H1 (cell line): ENCODE data around the gene LPXN. TPM values are rescaled to one million over a fixed set of nuclear protein-coding genes. Genes with fewer than 3 reads are reported as not detected.

ENCODE experiments used
- CTCF ChIA-PET: fragments of 300-600 bp; sonication (Branson Sonifier 250); formaldehyde crosslinking; loops from one replicate; lab custom pipeline; 2021; ENCODE audit not compliant: partially characterized antibody; lab: Charles Lee
- POLR2A ChIA-PET: fragments of 300-600 bp; sonication (Branson Sonifier 250); formaldehyde crosslinking; loops from one replicate; lab custom pipeline; 2021; ENCODE audit warnings: inconsistent platforms; ENCODE audit not compliant: partially characterized antibody; lab: Charles Lee
- DNase-seq, 2 experiments: peaks; one replicate each; pipeline versions ENCODE4 v3.0.0 to v3.0.0-alpha.2; 2010 to 2022; ENCODE audit warnings: low spot score in 2 of 2, low read depth in 1 of 2, mixed read lengths in 1 of 2
- FAIRE-seq: peaks from 2 replicates; lab custom pipeline; 2011; peaks lifted over from hg19 to GRCh38; lab: Jason Lieb, UNC
- H2AFZ ChIP-seq: 2 replicates; pipeline ENCODE4 v1.8.1; 2012; ENCODE audit warnings: low read length, inconsistent platforms
- H2AK5ac ChIP-seq: 2 replicates; pipeline ENCODE4 v1.6.1; 2013; ENCODE audit warnings: low read depth, low read length
- H2BK120ac ChIP-seq: replicated peaks from 2 replicates; pipeline ENCODE3; 2013; ENCODE audit warnings: low read depth, low read length, inconsistent platforms
- H2BK12ac ChIP-seq: 2 replicates; pipeline ENCODE4 v1.6.1; 2013; ENCODE audit warnings: low read depth, low read length
- H2BK15ac ChIP-seq: 2 replicates; pipeline ENCODE4 v1.6.1; 2013; ENCODE audit warnings: low read length
- H2BK20ac ChIP-seq: 2 replicates; pipeline ENCODE4 v1.6.1; 2013; ENCODE audit warnings: low read length
- H2BK5ac ChIP-seq: 2 replicates; pipeline ENCODE4 v1.6.1; 2013; ENCODE audit warnings: low read depth, low read length
- H3K14ac ChIP-seq: 2 replicates; pipeline ENCODE4 v1.6.1; 2013; ENCODE audit warnings: inconsistent platforms; ENCODE audit not compliant: insufficient read length
- H3K18ac ChIP-seq: 2 replicates; pipeline ENCODE4 v1.6.1; 2013; ENCODE audit warnings: low read length; ENCODE audit errors: extremely low read depth
- H3K23ac ChIP-seq: 2 replicates; pipeline ENCODE4 v1.6.1; 2013; ENCODE audit warnings: inconsistent platforms; ENCODE audit not compliant: insufficient read length
- H3K23me2 ChIP-seq: 2 replicates; pipeline ENCODE4 v1.6.1; 2013; ENCODE audit warnings: low read depth, low read length
- H3K27ac ChIP-seq: 2 replicates; pipeline ENCODE4 v1.6.1; 2011; ENCODE audit warnings: low read depth, low read length, inconsistent platforms
- H3K27me3 ChIP-seq, 4 experiments: replicated peaks in 1 of 4; 1 replicate in 1 of 4; 2 replicates in 3 of 4; pipeline versions ENCODE4 v1.6.1 to v1.8.1; 2011 to 2013; ENCODE audit warnings: low read length in 3 of 4, mild to moderate bottlenecking in 3 of 4, inconsistent platforms in 2 of 4, mixed read lengths in 2 of 4, moderate library complexity in 1 of 4; ENCODE audit not compliant: control insufficient read depth in 3 of 4, insufficient read depth in 3 of 4; ENCODE audit errors: extremely low read depth in 1 of 4
- H3K36me3 ChIP-seq, 4 experiments: 2 replicates each; pipeline versions ENCODE4 v1.6.1 to v1.8.1; 2011 to 2013; ENCODE audit warnings: mild to moderate bottlenecking in 4 of 4, low read length in 3 of 4, moderate library complexity in 2 of 4, control low read depth in 1 of 4, inconsistent platforms in 1 of 4; ENCODE audit not compliant: insufficient read depth in 4 of 4, control insufficient read depth in 2 of 4
- H3K4ac ChIP-seq: replicated peaks from 2 replicates; pipeline ENCODE3; 2013; ENCODE audit warnings: low read length, low read depth, mixed read lengths, inconsistent platforms; ENCODE audit not compliant: insufficient read length
- H3K4me1 ChIP-seq, 4 experiments: replicated peaks in 1 of 4; 1 replicate in 1 of 4; 2 replicates in 3 of 4; pipeline versions ENCODE4 v1.6.1 to v1.8.1; 2011 to 2013; ENCODE audit warnings: low read length in 3 of 4, inconsistent platforms in 2 of 4, mixed read lengths in 1 of 4; ENCODE audit not compliant: insufficient read depth in 4 of 4, control insufficient read depth in 3 of 4
- H3K4me2 ChIP-seq, 2 experiments: 2 replicates each; pipeline versions ENCODE4 v1.6.1 to v1.8.1; 2011 to 2013; ENCODE audit warnings: low read depth in 2 of 2, low read length in 2 of 2, control low read depth in 1 of 2, inconsistent platforms in 1 of 2, mild to moderate bottlenecking in 1 of 2; ENCODE audit not compliant: insufficient read depth in 1 of 2
- H3K4me3 ChIP-seq, 4 experiments: fragments of 200-600, 300-600 bp in 1 of 4; sonication (generic), shearing (Covaris generic), sonication (Bioruptor Twin) in 1 of 4; 2 replicates each; pipeline versions ENCODE4 v1.5.1 to v1.8.1; 2011 to 2016; ENCODE audit warnings: low read length in 4 of 4, low read depth in 3 of 4, control low read depth in 2 of 4, inconsistent platforms in 2 of 4, mild to moderate bottlenecking in 2 of 4, mixed read lengths in 1 of 4, moderate library complexity in 1 of 4; ENCODE audit not compliant: insufficient read depth in 2 of 4; ENCODE audit errors: extremely low read depth in 1 of 4
- H3K56ac ChIP-seq: replicated peaks from 2 replicates; pipeline ENCODE3; 2013; ENCODE audit warnings: low read depth, mild to moderate bottlenecking, mixed read lengths, low read length, inconsistent platforms; ENCODE audit not compliant: insufficient read length
- H3K79me1 ChIP-seq: 2 replicates; pipeline ENCODE4 v1.6.1; 2013; ENCODE audit warnings: low read depth, low read length, control low read depth
- H3K79me2 ChIP-seq, 2 experiments: 2 replicates each; pipeline versions ENCODE4 v1.6.1 to v1.8.1; 2012 to 2013; ENCODE audit warnings: low read length in 2 of 2, mild to moderate bottlenecking in 2 of 2, inconsistent platforms in 1 of 2; ENCODE audit not compliant: insufficient read depth in 2 of 2, control insufficient read depth in 1 of 2
- H3K9ac ChIP-seq, 4 experiments: replicated peaks in 1 of 4; 1 replicate in 1 of 4; 2 replicates in 3 of 4; pipeline versions ENCODE4 v1.6.1 to v1.8.1; 2011 to 2013; ENCODE audit warnings: low read depth in 3 of 4, low read length in 3 of 4, control low read depth in 2 of 4, mild to moderate bottlenecking in 2 of 4, moderate library complexity in 2 of 4, inconsistent platforms in 1 of 4; ENCODE audit errors: extremely low read depth in 1 of 4
- H3K9me3 ChIP-seq, 2 experiments: 2 replicates each; pipeline versions ENCODE4 v1.6.1 to v1.8.1; 2012 to 2013; ENCODE audit warnings: mild to moderate bottlenecking in 2 of 2, moderate library complexity in 2 of 2, control low read depth in 1 of 2, inconsistent platforms in 1 of 2, low read depth in 1 of 2, low read length in 1 of 2, mixed read lengths in 1 of 2; ENCODE audit not compliant: insufficient read depth in 2 of 2
- H4K20me1 ChIP-seq, 2 experiments: replicated peaks in 1 of 2; 2 replicates each; pipeline versions ENCODE3 to v1.8.1; 2011 to 2013; ENCODE audit warnings: inconsistent platforms in 2 of 2, low read length in 2 of 2, mild to moderate bottlenecking in 1 of 2; ENCODE audit not compliant: insufficient read depth in 2 of 2, control insufficient read depth in 1 of 2
- H4K5ac ChIP-seq: 2 replicates; pipeline ENCODE4 v1.6.1; 2013; ENCODE audit warnings: low read length, low read depth, mixed read lengths, inconsistent platforms; ENCODE audit not compliant: insufficient read length
- H4K8ac ChIP-seq: 2 replicates; pipeline ENCODE4 v1.8.0; 2013; ENCODE audit warnings: mild to moderate bottlenecking, moderate library complexity, low read length, inconsistent platforms; ENCODE audit not compliant: insufficient read depth; ENCODE audit errors: extremely low read depth
- H4K91ac ChIP-seq: replicated peaks from 2 replicates; pipeline ENCODE3; 2013; ENCODE audit warnings: low read length, mixed read lengths, inconsistent platforms; ENCODE audit not compliant: insufficient read length
- BRCA1 ChIP-seq: IDR thresholded peaks from 2 replicates; pipeline ENCODE4 v1.6.1; 2012; ENCODE audit warnings: low read depth, low read length, improper control_type of control experiment
- JUN ChIP-seq: IDR thresholded peaks from 2 replicates; pipeline ENCODE4 v1.6.1; 2011; ENCODE audit warnings: low read depth, mild to moderate bottlenecking, improper control_type of control experiment, low read length
- KDM5A ChIP-seq: fragments of 200-600 bp; IDR thresholded peaks from 2 replicates; pipeline ENCODE4 v1.7.1; 2012; ENCODE audit warnings: mild to moderate bottlenecking, low read length, inconsistent platforms, mixed read lengths
- PHF8 ChIP-seq: fragments of 200-600 bp; sonication (generic); conservative IDR thresholded peaks from 2 replicates; pipeline ENCODE4 v1.7.1; 2012; ENCODE audit warnings: low read depth, mild to moderate bottlenecking, inconsistent platforms, low read length, moderate library complexity
- RBBP5 ChIP-seq: IDR thresholded peaks from 2 replicates; pipeline ENCODE4 v1.7.1; 2012; ENCODE audit warnings: low read depth, mild to moderate bottlenecking, inconsistent platforms, low read length, moderate library complexity, borderline replicate concordance
- RFX5 ChIP-seq: IDR thresholded peaks from 2 replicates; pipeline ENCODE4 v1.6.1; 2011; ENCODE audit warnings: low read depth, low read length, improper control_type of control experiment, borderline replicate concordance
- RNF2 ChIP-seq: fragments of 200-900, 300-1000 bp; sonication (generic); IDR thresholded peaks from 2 replicates; pipeline ENCODE4 v1.7.1; 2016; ENCODE audit warnings: borderline replicate concordance, low read depth, mild to moderate bottlenecking, antibody characterized with exemption, low read length; ENCODE audit not compliant: poor library complexity, severe bottlenecking; ENCODE audit errors: missing control alignments
- RXRA ChIP-seq: IDR thresholded peaks from 2 replicates; pipeline ENCODE4 v1.6.1; 2011; ENCODE audit warnings: low read depth, mild to moderate bottlenecking, low read length, moderate library complexity; ENCODE audit not compliant: insufficient read depth
- TAF7 ChIP-seq: optimal IDR thresholded peaks from 2 replicates; pipeline ENCODE3; 2011; ENCODE audit warnings: low read depth, mild to moderate bottlenecking, inconsistent platforms, low read length, moderate library complexity, borderline replicate concordance
- TCF12 ChIP-seq: IDR thresholded peaks from 2 replicates; pipeline ENCODE4 v1.6.1; 2011; ENCODE audit warnings: low read depth, mild to moderate bottlenecking, low read length
- TEAD4 ChIP-seq: IDR thresholded peaks from 2 replicates; pipeline ENCODE4 v1.6.1; 2012; ENCODE audit warnings: low read depth, low read length, inconsistent platforms, mixed read lengths
- WGBS, 2 experiments: shearing (Covaris generic) in 1 of 2; methylation state at CpG; one replicate each; pipeline versions ENCODE4 v1.1.6 to v1.1.7; 2013 to 2015; ENCODE audit warnings: low lambda C conversion rate in 2 of 2, mixed read lengths in 2 of 2, inconsistent platforms in 1 of 2, low coverage in 1 of 2, missing lambda C conversion rate in 1 of 2; ENCODE audit not compliant: insufficient replicate concordance in 2 of 2, insufficient coverage in 1 of 2, insufficient read length in 1 of 2; ENCODE audit errors: extremely low coverage in 1 of 2, missing lambda C conversion rate in 1 of 2; 5-methylcytosine and 5-hydroxymethylcytosine counted together
- polyA plus RNA-seq, 7 experiments: library from polyadenylated mRNA; depleted of rRNA in 3 of 7; stranded (reverse) in 5 of 7; unstranded in 2 of 7; fragments of >200 nt in 5 of 7; fragments of 200-250 nt in 2 of 7; gene quantifications; 1 replicate in 5 of 7; 2 replicates in 1 of 7; 4 replicates in 1 of 7; pipeline versions ENCODE4 v1.2.1 to v1.2.3, GENCODE V29; 2011 to 2013; ENCODE audit warnings: missing spikeins in 2 of 7, mixed read lengths in 2 of 7
- total RNA-seq: library from RNA; stranded (reverse); fragmentation: NEBNext Ultra II Directional; extraction: Animal tissue kit (Norgen Biotek cat#: 25700); gene quantifications from 2 replicates; pipeline ENCODE4 v1.2.1, GENCODE V29; 2021
- TF ChIP-seq, protein P1 (sequence below): IDR thresholded peaks from 2 replicates; pipeline ENCODE4 v1.6.1; 2011; ENCODE audit warnings: low read depth, mild to moderate bottlenecking, low read length; ENCODE audit not compliant: insufficient read depth

Gene LPXN
- total and polyA plus RNA-seq, 2 of the 8 experiments (the other 6 are each of a cell fraction or from before 2014, with no cell fraction given), result 1.4 to 2.7 TPM

DNA sequence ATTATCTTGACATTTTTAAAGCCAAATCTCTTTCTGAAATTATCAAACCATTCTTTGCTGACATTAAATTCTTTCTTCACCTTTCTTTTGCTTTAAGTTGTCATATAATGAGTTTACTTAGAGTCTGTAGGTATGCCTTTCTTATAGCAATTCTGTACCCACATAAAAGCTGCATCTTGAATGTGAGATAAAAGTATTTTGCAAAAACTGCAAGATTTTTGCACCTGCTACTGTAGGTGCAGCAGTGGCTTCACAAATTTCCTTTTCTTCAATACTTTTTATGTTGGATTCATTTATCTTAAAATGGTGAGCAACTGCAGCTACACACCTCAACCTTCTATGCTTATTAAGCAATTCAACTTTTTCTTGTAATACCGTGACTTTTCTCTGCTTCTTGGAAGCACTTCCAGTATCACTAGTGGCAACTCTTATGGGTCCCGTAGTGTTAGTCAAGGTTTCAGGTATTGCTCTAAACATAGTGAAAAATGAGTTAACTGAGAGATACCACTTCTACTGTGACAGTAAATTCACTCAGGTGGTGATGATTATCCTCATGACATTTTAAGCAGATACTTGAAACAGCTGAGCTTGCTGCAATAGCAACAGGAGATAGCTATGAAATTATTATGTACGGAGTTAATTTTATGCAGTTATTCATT lies 22.0 kb upstream of the LPXN start:
- POLR2A ChIA-PET, result no interaction called here
- Histone ChIP-seq H2AK5ac (no peak overlapping the region), H3K27me3 (no peaks in the 10 kb centered on the region), H4K91ac (no peak overlapping the region), H3K14ac (no peak overlapping the region), H3K79me1 (no peaks in the 10 kb centered on the region), H4K8ac (no peak overlapping the region), H3K23me2 (no peaks in the 10 kb centered on the region), H3K4me1 (peaks cover 0 to 8% (median 0%) of the 10 kb centered on the region in 4 experiments; a peak in 1 of 7 replicates), H3K23ac (no peak overlapping the region), H2BK15ac (no peak overlapping the region), H3K79me2 (peaks cover 0 to 95% of the 10 kb centered on the region in 2 experiments; a peak in 3 of 4 replicates), H2BK12ac (no peak overlapping the region), H4K5ac (no peak overlapping the region), H2BK5ac (no peak overlapping the region), H3K56ac (no peak overlapping the region), H3K4me2 (no peak overlapping the region), H2AFZ (no peak overlapping the region), H4K20me1 (peaks cover 3 to 6% of the 10 kb centered on the region in 2 experiments), H3K27ac (no peak overlapping the region), H3K4ac (no peak overlapping the region), H2BK120ac (no peak overlapping the region), H3K18ac (no peak overlapping the region), H3K36me3 (peaks cover 0 to 9% (median 0%) of the 10 kb centered on the region in 4 experiments; a peak in 3 of 8 replicates), H3K9ac (no peak overlapping the region), H3K9me3 (no peaks in the 10 kb centered on the region), H3K4me3 (no peak overlapping the region), H2BK20ac (no peak overlapping the region)
- no peak for FAIRE-seq
- no peak for DNase-seq
- CTCF ChIA-PET, result interaction anchor here (0.8 to 1.4 kb wide), 2 partner anchors 30 to 37 kb away, joined by 3 read pairs; no protein-coding TSS in a partner anchor
- WGBS, 2 experiments, result 96% methylated on average over 3 of the region's 3 CpGs; no CpG with 5 or more reads in 1 of the 2 experiments
- TF ChIP-seq RXRA, result no peak
- no peak for TF ChIP-seq PHF8
- TF ChIP-seq, protein P1, sequence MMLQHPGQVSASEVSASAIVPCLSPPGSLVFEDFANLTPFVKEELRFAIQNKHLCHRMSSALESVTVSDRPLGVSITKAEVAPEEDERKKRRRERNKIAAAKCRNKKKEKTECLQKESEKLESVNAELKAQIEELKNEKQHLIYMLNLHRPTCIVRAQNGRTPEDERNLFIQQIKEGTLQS, result no peak
- no peak for TF ChIP-seq KDM5A
- no peak for TF ChIP-seq RBBP5
- no peak for TF ChIP-seq TCF12
- no peak for TF ChIP-seq TEAD4
- no peak for TF ChIP-seq BRCA1
- no peak for TF ChIP-seq JUN
- TF ChIP-seq RFX5, result no peak
- no peak for TF ChIP-seq RNF2
- TF ChIP-seq TAF7, result no peak
